PFSK-1 (cell line): ENCODE measurements around the gene DOCK9.

Experiments
- FOXP2 ChIP-seq: optimal IDR thresholded peaks from 2 replicates; pipeline ENCODE3; 2011; ENCODE audit warnings: borderline replicate concordance, control low read depth, inconsistent platforms; ENCODE audit not compliant: insufficient read depth; ENCODE audit errors: extremely low read length, extremely low read depth
- POLR2AphosphoS5 ChIP-seq: IDR thresholded peaks from 2 replicates; pipeline ENCODE4 v1.6.1; 2012; ENCODE audit warnings: low read depth, mild to moderate bottlenecking, control low read depth, low read length, moderate library complexity

DNA sequence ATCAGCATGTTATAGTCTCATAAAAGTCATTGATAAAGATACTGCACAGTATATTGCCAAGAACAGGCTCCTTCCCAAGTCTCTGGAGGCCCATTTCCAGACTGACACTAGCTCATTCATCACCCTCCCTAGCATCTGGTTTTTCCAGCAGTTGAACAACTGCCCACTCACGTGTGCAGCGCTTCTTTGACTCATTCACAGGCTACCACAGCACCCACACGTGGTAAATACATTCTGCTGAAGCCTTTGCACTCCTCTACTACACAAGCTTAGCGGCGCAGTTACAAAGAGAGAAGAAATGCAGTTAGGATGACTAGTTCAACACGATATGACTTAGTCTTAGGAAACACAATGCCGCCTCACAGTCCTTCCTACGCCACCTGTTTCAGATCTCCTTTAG is 87.7 kb downstream of the DOCK9 start:
- TF ChIP-seq POLR2AphosphoS5 (no peak), FOXP2 (no peak)
